ENCODE measurements around the gene DAND5. TPM values are rescaled to one million over a fixed set of nuclear protein-coding genes. Genes with fewer than 3 reads are reported as not detected.
A peak's percentile ranks its signal among the peaks of the same experiment; 100 is the strongest.

The DAND5 gene
- total and polyA plus RNA-seq, 9 of the 15 experiments (the other 6 are each of a cell fraction or from before 2014, with no cell fraction given) = 0.22 to 0.83 (median 0.60) TPM

DNA sequence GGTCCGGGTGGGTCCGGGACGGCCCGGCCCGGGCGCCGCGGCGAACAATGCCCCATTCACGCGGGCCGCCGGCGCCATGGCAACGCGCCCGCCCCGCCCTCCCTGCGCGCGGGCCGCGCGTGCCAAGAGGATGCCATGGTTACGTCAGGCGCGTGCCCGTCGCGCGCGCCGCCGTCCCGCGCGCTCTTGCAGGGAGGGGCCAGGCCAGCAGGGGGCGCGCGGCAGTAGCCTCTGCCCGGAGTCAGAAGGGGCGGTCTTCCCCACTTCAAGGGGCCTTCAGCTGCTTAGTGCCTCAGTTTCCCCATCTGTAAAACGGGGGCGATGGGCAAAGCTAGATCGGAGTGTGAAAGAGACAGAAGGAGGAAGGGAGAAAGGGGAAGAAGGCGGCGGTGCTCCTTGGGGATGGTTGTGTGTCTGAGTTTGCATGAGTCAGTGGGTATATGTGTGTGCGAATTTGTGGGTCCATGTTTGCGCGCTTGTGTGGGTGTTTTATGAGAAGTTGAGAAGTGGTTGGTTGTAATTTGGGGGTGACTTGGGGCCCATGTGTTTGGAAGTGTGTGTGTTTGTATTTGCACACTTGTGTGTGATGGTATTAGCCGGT, 14.3 kb downstream of the DAND5 start (continued):
- TF ChIP-seq ZNF507 (tag; conservative IDR thresholded peaks at IDR 0.05) (no peak), ZNF311 (CRISPR knock-in tag; IDR thresholded peaks at IDR 0.05) (0 out of 2 replicates have a peak, but pooled peaks have one; percentile 17), ZNF655 (CRISPR knock-in tag; IDR thresholded peaks at IDR 0.05) (no peak), MED1 (CRISPR knock-in tag; IDR thresholded peaks at IDR 0.05; ENCODE audit: borderline replicate concordance) (no peak), ZNF589 (CRISPR knock-in tag; IDR thresholded peaks at IDR 0.05; ENCODE audit: low read depth) (0 out of 2 replicates have a peak, but pooled peaks have one; percentile 51), BACH1 (tag; IDR thresholded peaks at IDR 0.05) (0 out of 2 replicates have a peak, but pooled peaks have one; percentile 42), ZNF699 (CRISPR knock-in tag; IDR thresholded peaks at IDR 0.05; ENCODE audit: insufficient replicate concordance) (no peak), ETV1 (tag; conservative IDR thresholded peaks at IDR 0.05; ENCODE audit: low read depth) (no peak), SMARCA5 (IDR thresholded peaks at IDR 0.05) (peak; percentile 83), EP400 (IDR thresholded peaks at IDR 0.05) (peak; percentile 33; the same call in 1 of the 2 replicates), CSDE1 (IDR thresholded peaks at IDR 0.05) (no peak), CREB1 (IDR thresholded peaks at IDR 0.05) (peak; percentile 31; the same call in 1 of the 2 replicates), CREB1 (CRISPR knock-in tag; IDR thresholded peaks at IDR 0.05) (peak; percentile 67), THRAP3 (IDR thresholded peaks at IDR 0.05; ENCODE audit: borderline replicate concordance) (peak; percentile 77; the same call in 1 of the 2 replicates), EZH2 (IDR thresholded peaks at IDR 0.05; ENCODE audit: borderline replicate concordance, low read depth, low read length) (no peak), GABPB2 (CRISPR knock-in tag; conservative IDR thresholded peaks at IDR 0.05) (no peak), JUNB (CRISPR knock-in tag; conservative IDR thresholded peaks at IDR 0.05) (no peak), ZNF282 (CRISPR knock-in tag; IDR thresholded peaks at IDR 0.05) (no peak), KDM1A (IDR thresholded peaks at IDR 0.05) (peak in 1 of 2 experiments; percentile 79; a peak in 2 of 4 replicates)
- TF ChIP-seq, protein P1, sequence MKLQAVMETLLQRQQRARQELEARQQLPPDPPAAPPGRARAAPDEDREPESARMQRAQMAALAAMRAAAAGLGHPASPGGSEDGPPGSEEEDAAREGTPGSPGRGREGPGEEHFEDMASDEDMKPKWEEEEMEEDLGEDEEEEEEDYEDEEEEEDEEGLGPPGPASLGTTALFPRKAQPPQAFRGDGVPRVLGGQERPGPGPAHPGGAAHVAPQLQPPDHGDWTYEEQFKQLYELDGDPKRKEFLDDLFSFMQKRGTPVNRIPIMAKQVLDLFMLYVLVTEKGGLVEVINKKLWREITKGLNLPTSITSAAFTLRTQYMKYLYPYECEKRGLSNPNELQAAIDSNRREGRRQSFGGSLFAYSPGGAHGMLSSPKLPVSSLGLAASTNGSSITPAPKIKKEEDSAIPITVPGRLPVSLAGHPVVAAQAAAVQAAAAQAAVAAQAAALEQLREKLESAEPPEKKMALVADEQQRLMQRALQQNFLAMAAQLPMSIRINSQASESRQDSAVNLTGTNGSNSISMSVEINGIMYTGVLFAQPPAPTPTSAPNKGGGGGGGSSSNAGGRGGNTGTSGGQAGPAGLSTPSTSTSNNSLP (IDR thresholded peaks at IDR 0.05; ENCODE audit: borderline replicate concordance, low read depth, low read length) = no peak
- TF ChIP-seq, protein P2, sequence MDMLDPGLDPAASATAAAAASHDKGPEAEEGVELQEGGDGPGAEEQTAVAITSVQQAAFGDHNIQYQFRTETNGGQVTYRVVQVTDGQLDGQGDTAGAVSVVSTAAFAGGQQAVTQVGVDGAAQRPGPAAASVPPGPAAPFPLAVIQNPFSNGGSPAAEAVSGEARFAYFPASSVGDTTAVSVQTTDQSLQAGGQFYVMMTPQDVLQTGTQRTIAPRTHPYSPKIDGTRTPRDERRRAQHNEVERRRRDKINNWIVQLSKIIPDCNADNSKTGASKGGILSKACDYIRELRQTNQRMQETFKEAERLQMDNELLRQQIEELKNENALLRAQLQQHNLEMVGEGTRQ (CRISPR knock-in tag; IDR thresholded peaks at IDR 0.05) = no peak
- TF ChIP-seq, protein P3, sequence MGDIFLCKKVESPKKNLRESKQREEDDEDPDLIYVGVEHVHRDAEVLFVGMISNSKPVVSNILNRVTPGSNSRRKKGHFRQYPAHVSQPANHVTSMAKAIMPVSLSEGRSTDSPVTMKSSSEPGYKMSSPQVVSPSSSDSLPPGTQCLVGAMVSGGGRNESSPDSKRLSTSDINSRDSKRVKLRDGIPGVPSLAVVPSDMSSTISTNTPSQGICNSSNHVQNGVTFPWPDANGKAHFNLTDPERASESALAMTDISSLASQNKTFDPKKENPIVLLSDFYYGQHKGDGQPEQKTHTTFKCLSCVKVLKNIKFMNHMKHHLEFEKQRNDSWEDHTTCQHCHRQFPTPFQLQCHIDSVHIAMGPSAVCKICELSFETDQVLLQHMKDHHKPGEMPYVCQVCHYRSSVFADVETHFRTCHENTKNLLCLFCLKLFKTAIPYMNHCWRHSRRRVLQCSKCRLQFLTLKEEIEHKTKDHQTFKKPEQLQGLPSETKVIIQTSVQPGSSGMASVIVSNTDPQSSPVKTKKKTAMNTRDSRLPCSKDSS (IDR thresholded peaks at IDR 0.05; ENCODE audit: low read depth, partially characterized antibody) = no peak
- TF ChIP-seq, protein P4, sequence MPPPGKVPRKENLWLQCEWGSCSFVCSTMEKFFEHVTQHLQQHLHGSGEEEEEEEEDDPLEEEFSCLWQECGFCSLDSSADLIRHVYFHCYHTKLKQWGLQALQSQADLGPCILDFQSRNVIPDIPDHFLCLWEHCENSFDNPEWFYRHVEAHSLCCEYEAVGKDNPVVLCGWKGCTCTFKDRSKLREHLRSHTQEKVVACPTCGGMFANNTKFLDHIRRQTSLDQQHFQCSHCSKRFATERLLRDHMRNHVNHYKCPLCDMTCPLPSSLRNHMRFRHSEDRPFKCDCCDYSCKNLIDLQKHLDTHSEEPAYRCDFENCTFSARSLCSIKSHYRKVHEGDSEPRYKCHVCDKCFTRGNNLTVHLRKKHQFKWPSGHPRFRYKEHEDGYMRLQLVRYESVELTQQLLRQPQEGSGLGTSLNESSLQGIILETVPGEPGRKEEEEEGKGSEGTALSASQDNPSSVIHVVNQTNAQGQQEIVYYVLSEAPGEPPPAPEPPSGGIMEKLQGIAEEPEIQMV (tag; conservative IDR thresholded peaks at IDR 0.05; ENCODE audit: low read depth) = no peak

Measured in K562 (cell line).